ENCODE measurements around the gene SEC23A.

SEC23A gene

GRCh38 chr14:39030209-39030608 lies 72.8 kb downstream of the SEC23A start:
- H3K27me3 ChIP-seq: no peaks in the 10 kb centered on the region
- TF ChIP-seq CTCF (IDR thresholded peaks at IDR 0.05): no peak

GRCh38 chr14:39029789-39030188 lies 73.2 kb downstream of the SEC23A start:
- DNase-seq: no peak
- no peaks in the 10 kb centered on the region for H3K9me3 ChIP-seq
- H3K4me1 ChIP-seq: no peaks in the 10 kb centered on the region
- H3K27me3 ChIP-seq: no peaks in the 10 kb centered on the region
- H3K36me3 ChIP-seq: peaks cover 34 to 45% (median 35%) of the 10 kb centered on the region in 3 donors
- H3K4me3 ChIP-seq: no peak overlapping the region
- intact Hi-C loops (cut with DNase I; ENCODE audit: low total_unique reads): no loop called here
- TF ChIP-seq CTCF (IDR thresholded peaks at IDR 0.05): no peak
- no peak overlapping the region for H3K27ac ChIP-seq

More at GRCh38 chr14:39030209-39030608, 72.8 kb downstream of the SEC23A start:
- Histone ChIP-seq H3K36me3 (peaks cover 34 to 45% (median 36%) of the 10 kb centered on the region in 3 donors), H3K4me1 (no peaks in the 10 kb centered on the region), H3K4me3 (no peak overlapping the region), H3K27ac (no peak overlapping the region), H3K9me3 (no peaks in the 10 kb centered on the region)
- no peak for DNase-seq
- intact Hi-C loops (cut with DNase I; ENCODE audit: low total_unique reads): no loop called here

- Histone ChIP-seq H3K36me3 (peaks cover 33 to 40% (median 35%) of the 10 kb centered on the region in 3 donors), H3K4me1 (no peaks in the 10 kb centered on the region), H3K4me3 (no peak overlapping the region), H3K27ac (no peak overlapping the region), H3K9me3 (no peaks in the 10 kb centered on the region), H3K27me3 (no peaks in the 10 kb centered on the region)
- intact Hi-C loops (cut with DNase I; ENCODE audit: low total_unique reads): no loop called here
- no peak for TF ChIP-seq CTCF (IDR thresholded peaks at IDR 0.05)
- no peak for DNase-seq
These were observed 74.4 kb downstream of the SEC23A start for GRCh38 chr14:39028620-39029019.

- H3K27ac ChIP-seq: no peak overlapping the region
- intact Hi-C loops (cut with DNase I; ENCODE audit: low total_unique reads): no loop called here
These were observed 77.0 kb downstream of the SEC23A start for GRCh38 chr14:39025810-39026627.

GRCh38 chr14:39025250-39025809 lies 77.7 kb downstream of the SEC23A start:
- intact Hi-C loops (cut with DNase I; ENCODE audit: low total_unique reads): no loop called here
- no peaks in the 10 kb centered on the region for H3K9me3 ChIP-seq
- no peaks in the 10 kb centered on the region for H3K27me3 ChIP-seq
- H3K27ac ChIP-seq: no peak overlapping the region
- no peak for DNase-seq
- no peak overlapping the region for H3K4me3 ChIP-seq
- H3K4me1 ChIP-seq: no peaks in the 10 kb centered on the region
- H3K36me3 ChIP-seq: peaks cover 8 to 11% (median 10%) of the 10 kb centered on the region in 3 donors
- TF ChIP-seq CTCF (IDR thresholded peaks at IDR 0.05): no peak

More at GRCh38 chr14:39025810-39026627, 77.0 kb downstream of the SEC23A start:
- TF ChIP-seq CTCF (IDR thresholded peaks at IDR 0.05): no peak
- no peaks in the 10 kb centered on the region for H3K27me3 ChIP-seq
- H3K4me3 ChIP-seq: no peak overlapping the region
- H3K9me3 ChIP-seq: no peaks in the 10 kb centered on the region
- DNase-seq: no peak
- no peaks in the 10 kb centered on the region for H3K4me1 ChIP-seq
- H3K36me3 ChIP-seq: peaks cover 13 to 17% (median 17%) of the 10 kb centered on the region in 3 donors
